ENCODE data around the gene SCNN1B. TPM values are rescaled to one million over a fixed set of nuclear protein-coding genes. Genes with fewer than 3 reads are reported as not detected.

SCNN1B gene
- total RNA-seq, 1 experiment from 2014 or later: not detected

DNA sequence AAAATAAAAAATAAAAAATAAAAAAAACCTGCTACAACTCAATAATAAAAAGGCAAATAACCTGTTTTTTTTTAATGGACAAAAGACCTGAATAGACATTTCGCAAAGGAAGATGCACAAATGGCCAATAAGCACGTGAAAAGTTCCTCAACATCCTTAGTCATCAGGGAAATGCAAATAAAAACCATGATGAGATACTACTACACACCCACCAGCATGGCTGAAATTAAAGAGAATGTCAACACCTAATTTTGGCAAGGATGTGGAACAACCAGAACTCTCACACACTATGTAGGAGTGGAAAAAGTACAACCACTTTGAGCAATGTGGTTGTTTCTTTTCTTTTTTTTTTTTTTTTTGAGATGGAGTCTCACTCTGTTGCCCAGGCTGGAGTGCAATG lies 126.2 kb downstream of the SCNN1B start:
- Histone ChIP-seq H3K9me3 (no peaks in the 10 kb centered on the region), H3K27me3 (replicated peaks; ENCODE audit: control insufficient read depth, insufficient read depth, low read length) (no peaks in the 10 kb centered on the region), H3K4me3 (ENCODE audit: low read depth, low read length) (no peak overlapping the region), H3K36me3 (ENCODE audit: control insufficient read depth, insufficient read depth, low read length) (peaks cover under 1% of the 10 kb centered on the region), H3K4me1 (no peaks in the 10 kb centered on the region)
- TF ChIP-seq, protein P1, sequence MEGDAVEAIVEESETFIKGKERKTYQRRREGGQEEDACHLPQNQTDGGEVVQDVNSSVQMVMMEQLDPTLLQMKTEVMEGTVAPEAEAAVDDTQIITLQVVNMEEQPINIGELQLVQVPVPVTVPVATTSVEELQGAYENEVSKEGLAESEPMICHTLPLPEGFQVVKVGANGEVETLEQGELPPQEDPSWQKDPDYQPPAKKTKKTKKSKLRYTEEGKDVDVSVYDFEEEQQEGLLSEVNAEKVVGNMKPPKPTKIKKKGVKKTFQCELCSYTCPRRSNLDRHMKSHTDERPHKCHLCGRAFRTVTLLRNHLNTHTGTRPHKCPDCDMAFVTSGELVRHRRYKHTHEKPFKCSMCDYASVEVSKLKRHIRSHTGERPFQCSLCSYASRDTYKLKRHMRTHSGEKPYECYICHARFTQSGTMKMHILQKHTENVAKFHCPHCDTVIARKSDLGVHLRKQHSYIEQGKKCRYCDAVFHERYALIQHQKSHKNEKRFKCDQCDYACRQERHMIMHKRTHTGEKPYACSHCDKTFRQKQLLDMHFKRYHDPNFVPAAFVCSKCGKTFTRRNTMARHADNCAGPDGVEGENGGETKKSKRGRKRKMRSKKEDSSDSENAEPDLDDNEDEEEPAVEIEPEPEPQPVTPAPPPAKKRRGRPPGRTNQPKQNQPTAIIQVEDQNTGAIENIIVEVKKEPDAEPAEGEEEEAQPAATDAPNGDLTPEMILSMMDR (IDR thresholded peaks at IDR 0.05; ENCODE audit: insufficient read depth in 1 of 2, low read depth in 1 of 2, low read length in 1 of 2, severe bottlenecking in 1 of 2, unreplicated experiment in 1 of 2): no peak
- H3K9me3 Mint-ChIP-seq (ENCODE audit: unreplicated experiment): no peaks in the 10 kb centered on the region
- intact Hi-C loops (cut with micrococcal nuclease; ENCODE audit: unreplicated experiment): no loop called here
- peaks cover 7% of the 10 kb centered on the region for H3K36me3 Mint-ChIP-seq (ENCODE audit: insufficient read depth, unreplicated experiment)
- ChIA-PET CTCF (no interaction called here), POLR2A (no interaction called here)
- H3K4me3 Mint-ChIP-seq (ENCODE audit: unreplicated experiment): no peak overlapping the region
- no peaks in the 10 kb centered on the region for H3K27me3 Mint-ChIP-seq (ENCODE audit: insufficient read depth, unreplicated experiment)
- BruUV-seq (replicated peaks): no TSS peak
- H3K27ac Mint-ChIP-seq (ENCODE audit: unreplicated experiment): no peak overlapping the region
- H3K4me1 Mint-ChIP-seq (ENCODE audit: low read depth, unreplicated experiment): no peaks in the 10 kb centered on the region
- DNase-seq: no peak

Other genes starting within 250 kb of the SCNN1B start
- gene USP31, start 152.8 kb upstream of the SCNN1B start, total RNA-seq (2022): 11.3 and 11.9 TPM in 2 replicates
- gene SCNN1G, start 119.6 kb upstream of the SCNN1B start, total RNA-seq (2022): not detected in 2 replicates
- gene COG7, start 150.9 kb downstream of the SCNN1B start, total RNA-seq (2022): 12.0 and 12.4 TPM in 2 replicates
- gene GGA2, start 208.2 kb downstream of the SCNN1B start, total RNA-seq (2022): 92.7 and 93.4 TPM in 2 replicates